IMR-90 (cell line): Measurements from ENCODE around the gene PNO1. TPM values are rescaled to one million over a fixed set of nuclear protein-coding genes. Genes with fewer than 3 reads are reported as not detected.

Experiments
- ATAC-seq: fragments of 200-7000 bp; cut with Tn5 transposase; 2 replicates; pipeline ENCODE4 v1.9.1; 2020; ENCODE audit warnings: low read depth, mild to moderate bottlenecking, moderate library complexity
- BruUV-seq: library from RNA; stranded (reverse); fragments of 400-500 nt; replicated peaks from 2 replicates; lab custom pipeline; 2021; lab: Mats Ljungman, UMichigan
- CTCF ChIA-PET: fragments of 300-600 bp; formaldehyde crosslinking; extraction: SDS; loops from one replicate; lab custom pipeline; 2021; ENCODE audit warnings: antibody characterized with exemption; lab: Yijun Ruan, JAX
- POLR2A ChIA-PET: fragments of 300-600 bp; sonication (Branson Sonifier 250); formaldehyde crosslinking; loops from one replicate; lab custom pipeline; 2022; ENCODE audit warnings: antibody characterized with exemption; ENCODE audit not compliant: unreplicated experiment; lab: Charles Lee
- DNase-seq: peaks from one replicate; pipeline ENCODE4 v3.0.0; 2013
- H2AFZ ChIP-seq: replicated peaks from 2 replicates; pipeline ENCODE3; 2013; ENCODE audit warnings: low read length, mild to moderate bottlenecking; ENCODE audit not compliant: poor library complexity
- H2AK5ac ChIP-seq: 2 replicates; pipeline ENCODE4 v1.6.1; 2013; ENCODE audit warnings: low read depth, low read length, inconsistent platforms
- H2AK9ac ChIP-seq: replicated peaks from 2 replicates; pipeline ENCODE3; 2013; ENCODE audit warnings: mild to moderate bottlenecking, low read depth, low read length, moderate library complexity; ENCODE audit not compliant: poor library complexity
- H2BK120ac ChIP-seq: 2 replicates; pipeline ENCODE4 v1.6.1; 2013; ENCODE audit warnings: low read depth, low read length, inconsistent platforms
- H2BK15ac ChIP-seq: 3 replicates; pipeline ENCODE4 v1.6.1; 2013; ENCODE audit warnings: low read depth, low read length, inconsistent platforms
- H2BK20ac ChIP-seq: 2 replicates; pipeline ENCODE4 v1.6.1; 2013; ENCODE audit warnings: low read depth, mild to moderate bottlenecking, inconsistent platforms, low read length, moderate library complexity
- H2BK5ac ChIP-seq: 2 replicates; pipeline ENCODE4 v1.6.1; 2013; ENCODE audit warnings: mild to moderate bottlenecking, low read depth, low read length, inconsistent platforms; ENCODE audit not compliant: poor library complexity, severe bottlenecking
- H3K14ac ChIP-seq: replicated peaks from 2 replicates; pipeline ENCODE4 v1.6.1; 2013; ENCODE audit warnings: low read depth, low read length, inconsistent platforms
- H3K18ac ChIP-seq: 2 replicates; pipeline ENCODE4 v1.6.1; 2013; ENCODE audit warnings: low read depth, low read length, control low read depth
- H3K23ac ChIP-seq: 2 replicates; pipeline ENCODE4 v1.6.1; 2013; ENCODE audit warnings: low read depth, low read length, inconsistent platforms
- H3K27ac ChIP-seq: 2 replicates; pipeline ENCODE4 v1.5.1; 2013; ENCODE audit warnings: mild to moderate bottlenecking, control low read depth, low read length; ENCODE audit not compliant: insufficient read depth
- H3K27me3 ChIP-seq: 2 replicates; pipeline ENCODE4 v1.6.1; 2013; ENCODE audit warnings: low read length; ENCODE audit not compliant: control insufficient read depth, insufficient read depth
- H3K36me3 ChIP-seq: 2 replicates; pipeline ENCODE4 v1.6.1; 2013; ENCODE audit warnings: low read length, mixed read lengths; ENCODE audit not compliant: control insufficient read depth, insufficient read depth
- H3K4ac ChIP-seq: 2 replicates; pipeline ENCODE4 v1.6.1; 2013; ENCODE audit warnings: low read depth, low read length, inconsistent platforms
- H3K4me1 ChIP-seq: 2 replicates; pipeline ENCODE4 v1.6.1; 2013; ENCODE audit warnings: low read length, mixed read lengths; ENCODE audit not compliant: control insufficient read depth, insufficient read depth
- H3K4me2 ChIP-seq: 2 replicates; pipeline ENCODE4 v1.6.1; 2013; ENCODE audit warnings: low read depth, mild to moderate bottlenecking, control low read depth, low read length, moderate library complexity
- H3K4me3 ChIP-seq: 2 replicates; pipeline ENCODE4 v1.5.1; 2013; ENCODE audit warnings: low read depth, mild to moderate bottlenecking, control low read depth, low read length, moderate library complexity; ENCODE audit not compliant: insufficient read depth
- H3K56ac ChIP-seq: 2 replicates; pipeline ENCODE4 v1.6.1; 2013; ENCODE audit warnings: low read length, inconsistent platforms; ENCODE audit not compliant: insufficient read depth; ENCODE audit errors: extremely low read depth
- H3K79me1 ChIP-seq, 2 experiments: 2 replicates each; pipeline ENCODE4 v1.6.1; 2013; ENCODE audit warnings: low read length in 2 of 2, inconsistent platforms in 1 of 2, low read depth in 1 of 2
- H3K9ac ChIP-seq: 2 replicates; pipeline ENCODE4 v1.6.1; 2013; ENCODE audit warnings: low read depth, low read length, control low read depth
- H3K9me1 ChIP-seq: 2 replicates; pipeline ENCODE4 v1.6.1; 2013; ENCODE audit warnings: low read length, inconsistent platforms; ENCODE audit not compliant: insufficient read depth
- H3K9me3 ChIP-seq: 2 replicates; pipeline ENCODE4 v1.6.1; 2013; ENCODE audit warnings: low read length; ENCODE audit not compliant: control insufficient read depth, insufficient read depth
- H4K20me1 ChIP-seq: 2 replicates; pipeline ENCODE4 v1.6.1; 2013; ENCODE audit warnings: low read length, inconsistent platforms; ENCODE audit not compliant: insufficient read depth
- H4K5ac ChIP-seq: 2 replicates; pipeline ENCODE4 v1.6.1; 2013; ENCODE audit warnings: mild to moderate bottlenecking, low read depth, low read length, control low read depth
- H4K8ac ChIP-seq, 2 experiments: 2 replicates each; pipeline ENCODE4 v1.6.1; 2013; ENCODE audit warnings: low read depth in 2 of 2, low read length in 2 of 2, control low read depth in 1 of 2, inconsistent platforms in 1 of 2
- H4K91ac ChIP-seq: 2 replicates; pipeline ENCODE4 v1.6.1; 2013; ENCODE audit warnings: low read depth, low read length, inconsistent platforms; ENCODE audit not compliant: insufficient read depth
- BHLHE40 ChIP-seq: fragments of 150-350 bp; IDR thresholded peaks from 2 replicates; pipeline ENCODE4 v1.6.1; 2016; ENCODE audit warnings: mild to moderate bottlenecking, low read depth, low read length
- CEBPB ChIP-seq: IDR thresholded peaks from 2 replicates; pipeline ENCODE4 v1.6.1; 2012; ENCODE audit warnings: low read depth, low read length, improper control_type of control experiment
- CHD1 ChIP-seq: IDR thresholded peaks from 2 replicates; pipeline ENCODE4 v1.6.1; 2012; ENCODE audit warnings: low read depth, low read length, improper control_type of control experiment
- CTCF ChIP-seq: conservative IDR thresholded peaks from 2 replicates; pipeline ENCODE4 v1.5.1; 2012; ENCODE audit warnings: mild to moderate bottlenecking, low read depth, low read length, improper control_type of control experiment
- ELK1 ChIP-seq: fragments of 150-350 bp; IDR thresholded peaks from 2 replicates; pipeline ENCODE4 v1.6.1; 2016; ENCODE audit warnings: low read depth, mild to moderate bottlenecking, low read length, moderate library complexity, borderline replicate concordance
- FOS ChIP-seq: fragments of 150-350 bp; IDR thresholded peaks from 2 replicates; pipeline ENCODE4 v1.6.1; 2016; ENCODE audit warnings: low read depth, low read length
- MAFK ChIP-seq: IDR thresholded peaks from 2 replicates; pipeline ENCODE4 v1.6.1; 2012; ENCODE audit warnings: low read depth, low read length, improper control_type of control experiment
- MAZ ChIP-seq: IDR thresholded peaks from 2 replicates; pipeline ENCODE4 v1.6.1; 2012; ENCODE audit warnings: low read depth, mild to moderate bottlenecking, low read length, improper control_type of control experiment, moderate library complexity, borderline replicate concordance
- MXI1 ChIP-seq: IDR thresholded peaks from 2 replicates; pipeline ENCODE4 v1.6.1; 2012; ENCODE audit warnings: low read depth, mild to moderate bottlenecking, low read length, moderate library complexity, borderline replicate concordance
- NFE2L2 ChIP-seq: fragments of 150-350 bp; IDR thresholded peaks from 2 replicates; pipeline ENCODE4 v1.6.1; 2016; ENCODE audit warnings: low read depth, mild to moderate bottlenecking, low read length
- POLR2A ChIP-seq: IDR thresholded peaks from 2 replicates; pipeline ENCODE4 v1.6.1; 2012; ENCODE audit warnings: mild to moderate bottlenecking, low read depth, low read length
- RAD21 ChIP-seq: IDR thresholded peaks from 2 replicates; pipeline ENCODE4 v1.6.1; 2012; ENCODE audit warnings: low read length, improper control_type of control experiment
- RCOR1 ChIP-seq: IDR thresholded peaks from 2 replicates; pipeline ENCODE4 v1.6.1; 2012; ENCODE audit warnings: mild to moderate bottlenecking, low read length, improper control_type of control experiment; ENCODE audit not compliant: insufficient replicate concordance
- RFX5 ChIP-seq: IDR thresholded peaks from 2 replicates; pipeline ENCODE4 v1.8.0; 2012; ENCODE audit warnings: low read depth, mild to moderate bottlenecking, low read length, moderate library complexity
- SMC3 ChIP-seq: fragments of 150-350 bp; IDR thresholded peaks from 2 replicates; pipeline ENCODE4 v1.6.1; 2016; ENCODE audit warnings: low read depth, mild to moderate bottlenecking, antibody characterized with exemption, low read length, moderate library complexity
- USF2 ChIP-seq: fragments of 150-350 bp; IDR thresholded peaks from 2 replicates; pipeline ENCODE4 v1.6.1; 2017; ENCODE audit warnings: mild to moderate bottlenecking, antibody characterized with exemption, low read length, low read depth
- WGBS, 2 experiments: methylation state at CpG; one replicate each; pipeline versions ENCODE4 v1.1.5 to v1.1.7; 2013; ENCODE audit warnings: missing lambda C conversion rate in 2 of 2; ENCODE audit not compliant: insufficient read length in 1 of 2; ENCODE audit errors: extremely low coverage in 2 of 2; 5-methylcytosine and 5-hydroxymethylcytosine counted together
- dilution Hi-C: fragments of 300-500 bp; cut with HindIII; formaldehyde crosslinking; loops from one replicate; pipeline ENCODE4 v1.14.3; 2018; ENCODE audit warnings: low sequenced_read_pairs; ENCODE audit not compliant: unreplicated experiment
- in situ Hi-C: fragments of 300-500 bp; cut with MboI; formaldehyde crosslinking; loops from 3 replicates; pipeline ENCODE4 v1.14.3; 2019; ENCODE audit warnings: low sequenced_read_pairs, inconsistent platforms, mixed read lengths
- intact Hi-C: fragments of 100-400 bp; cut with micrococcal nuclease; formaldehyde crosslinking; loops from 2 replicates; pipeline ENCODE4 v1.10.0; 2022
- polyA plus RNA-seq, 3 experiments: library from polyadenylated mRNA; depleted of rRNA; stranded (reverse); fragments of >200 nt; gene quantifications; 2 replicates each; pipeline ENCODE4 v1.2.3, GENCODE V29; 2012; ENCODE audit warnings: low replicate concordance in 1 of 3
- total RNA-seq: library from RNA; depleted of rRNA; stranded (reverse); fragments of >200 nt; gene quantifications from 2 replicates; pipeline ENCODE4 v1.2.3, GENCODE V29; 2012

PNO1 gene
- total and polyA plus RNA-seq, 2 of the 4 experiments (the other 2 are of a cell fraction), result 12.8 to 14.7 TPM

GRCh38 chr2:68118816-68119215 is 38.9 kb upstream of the PNO1 start:
- Histone ChIP-seq H2BK5ac (no peak overlapping the region), H3K18ac (no peak overlapping the region), H2BK20ac (no peak overlapping the region), H3K36me3 (no peaks in the 10 kb centered on the region), H3K27me3 (peaks cover 18% of the 10 kb centered on the region), H3K9me1 (no peaks in the 10 kb centered on the region), H3K23ac (no peak overlapping the region), H4K91ac (no peak overlapping the region), H2AK5ac (no peak overlapping the region), H2AFZ (no peak overlapping the region), H2AK9ac (no peak overlapping the region), H3K14ac (no peak overlapping the region), H3K79me1 (no peaks in the 10 kb centered on the region), H4K5ac (no peak overlapping the region), H2BK120ac (no peak overlapping the region), H3K27ac (no peak overlapping the region), H3K4me3 (no peak overlapping the region), H3K9ac (no peak overlapping the region), H3K9me3 (no peaks in the 10 kb centered on the region), H4K20me1 (no peaks in the 10 kb centered on the region), H3K4me1 (no peaks in the 10 kb centered on the region; the same call in 1 of the 2 replicates), H3K4ac (no peak overlapping the region), H2BK15ac (no peak overlapping the region), H3K56ac (no peak overlapping the region), H4K8ac (no peak overlapping the region), H3K4me2 (no peak overlapping the region)
- no CpG with 5 or more reads among the region's 7 CpGs for WGBS, 2 experiments
- CTCF ChIA-PET, result interaction anchor here (0.7 kb wide), 1 partner anchor 10 kb away, joined by 3 read pairs; no protein-coding TSS in a partner anchor
- in situ Hi-C loops (no loop called here), dilution Hi-C loops (no loop called here), intact Hi-C loops (no loop called here)
- no peak for DNase-seq
- no TSS peak for BruUV-seq
- ATAC-seq, result no peak
- TF ChIP-seq CEBPB (no peak), FOS (no peak), RFX5 (no peak), NFE2L2 (no peak), POLR2A (no peak), MAZ (no peak), ELK1 (no peak), RCOR1 (no peak), CTCF (no peak), BHLHE40 (no peak), SMC3 (no peak), USF2 (no peak), RAD21 (no peak), CHD1 (no peak), MXI1 (no peak), MAFK (no peak)
- POLR2A ChIA-PET, result no interaction called here
